GM04504 (cell line): Measurements from ENCODE around the gene CARS2.
"Not testable (repeated sequence)": the region's sequence is repeated elsewhere in the genome, so short reads cannot be mapped to it uniquely, and the experiment has no call there.

Experiments used
- DNase-seq: peaks from one replicate; pipeline ENCODE4 v3.0.0-alpha.2; 2012; ENCODE audit warnings: low read depth

Gene CARS2

DNA sequence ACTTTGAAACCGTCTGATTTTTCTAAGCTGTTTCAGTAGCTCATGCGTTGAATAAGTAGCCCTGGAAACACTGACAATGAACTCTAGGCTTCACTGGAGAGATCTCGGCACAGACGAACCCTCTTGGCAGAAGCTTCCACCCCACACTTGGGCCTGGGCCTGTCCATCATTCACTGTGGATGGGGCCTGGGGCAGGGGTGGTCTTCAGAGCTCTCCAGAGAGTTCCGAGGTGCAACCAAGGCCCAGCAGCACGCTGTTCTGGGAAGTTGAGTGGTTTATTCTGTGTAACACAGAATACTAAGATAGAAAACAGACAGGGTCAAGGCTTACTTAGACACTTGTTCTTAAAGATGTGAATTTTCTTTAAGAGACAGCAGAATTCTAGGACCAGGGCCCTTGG is 68.6 kb downstream of the CARS2 start:
- DNase-seq: no peak

DNA sequence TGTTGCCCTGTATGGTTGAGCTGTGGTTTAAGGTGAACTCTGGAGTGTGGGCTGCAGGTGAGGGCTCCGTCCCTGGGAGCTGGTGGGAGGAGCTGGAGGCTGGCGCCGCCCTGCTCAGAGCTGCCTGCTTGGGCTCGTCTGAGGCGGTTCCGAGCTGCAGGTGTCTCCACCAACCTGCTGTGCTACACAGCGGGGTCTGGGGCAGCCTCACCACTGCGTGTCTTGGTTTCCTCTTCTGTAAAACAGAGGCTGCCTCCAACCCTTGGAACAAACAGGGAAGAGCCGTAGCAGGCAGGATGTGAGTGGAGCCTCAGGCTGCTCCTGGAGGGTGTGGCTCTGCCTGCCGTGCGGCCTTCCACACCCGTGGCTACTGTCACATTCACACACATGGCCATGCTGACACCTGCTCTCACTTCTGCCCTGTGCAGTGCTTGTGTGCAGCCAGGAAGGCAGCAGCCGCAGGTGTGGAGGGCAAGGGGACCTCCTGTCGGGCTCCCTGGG is 69.2 kb downstream of the CARS2 start:
- no peak for DNase-seq

DNA sequence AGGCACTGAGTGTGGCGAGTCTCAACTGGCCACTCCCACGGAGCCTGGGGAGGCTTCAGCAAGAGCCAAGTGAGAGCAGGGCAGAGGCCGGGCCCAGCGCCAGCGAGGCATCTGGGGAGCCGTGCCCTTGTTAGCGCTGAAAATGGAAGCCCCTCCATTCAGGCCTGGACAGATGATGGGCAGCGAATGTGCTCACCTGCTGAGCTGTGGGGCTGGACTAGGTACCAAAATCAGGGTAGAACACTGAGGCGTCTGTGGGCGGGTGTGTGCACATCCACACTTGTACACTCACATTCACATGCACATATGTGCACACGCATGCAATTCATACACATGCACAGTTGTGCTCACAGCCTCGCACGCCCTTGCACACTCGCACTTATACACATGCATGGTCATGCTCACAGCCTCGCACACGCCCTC is 69.9 kb downstream of the CARS2 start:
- no peak for DNase-seq

DNA sequence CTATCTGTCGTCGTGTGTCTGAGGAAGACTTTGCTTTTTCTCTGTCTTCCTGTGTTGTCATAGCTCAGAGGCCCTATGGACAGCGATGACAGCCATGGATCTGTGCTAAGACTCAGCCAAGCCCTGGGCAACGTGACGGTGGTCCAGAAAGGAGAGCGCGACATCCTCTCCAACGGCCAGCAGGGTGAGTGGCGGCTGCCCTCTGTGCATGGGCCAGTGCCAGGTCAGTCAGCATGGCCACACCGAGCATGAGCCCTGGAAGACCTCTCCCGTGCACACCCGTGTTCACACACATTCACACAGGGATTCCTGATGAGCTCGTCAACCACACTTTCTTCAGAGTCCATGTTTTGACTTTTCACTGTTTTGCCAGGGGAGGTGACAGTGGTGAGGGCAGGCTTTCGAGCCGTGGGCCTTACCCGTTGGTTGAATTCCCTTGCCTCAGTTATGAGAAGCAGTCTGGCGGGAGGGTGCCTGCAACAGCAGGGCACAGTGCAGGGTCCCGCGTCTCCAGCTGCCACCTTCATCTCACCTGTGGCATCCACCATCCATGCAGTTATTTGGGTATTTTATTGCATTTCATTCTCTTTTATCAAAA is 70.4 kb downstream of the CARS2 start:
- no peak for DNase-seq

DNA sequence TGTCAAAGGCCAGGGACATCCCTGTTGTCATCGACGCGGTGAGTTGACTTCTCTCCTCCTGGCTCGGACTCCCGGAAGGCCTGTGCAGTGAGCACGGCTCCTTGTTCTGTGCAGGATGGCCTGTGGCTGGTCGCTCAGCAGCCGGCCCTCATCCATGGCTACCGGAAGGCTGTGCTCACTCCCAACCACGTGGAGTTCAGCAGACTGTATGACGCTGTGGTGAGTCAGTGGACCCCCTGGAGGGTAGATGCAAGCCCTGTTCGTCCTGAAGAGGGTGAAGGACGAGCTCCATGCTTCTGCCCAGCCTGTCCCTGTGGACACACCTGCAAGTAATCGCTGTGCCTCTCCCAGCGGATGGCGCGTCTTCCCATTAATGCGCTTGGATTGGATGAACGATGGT is 71.4 kb downstream of the CARS2 start:
- no peak for DNase-seq

DNA sequence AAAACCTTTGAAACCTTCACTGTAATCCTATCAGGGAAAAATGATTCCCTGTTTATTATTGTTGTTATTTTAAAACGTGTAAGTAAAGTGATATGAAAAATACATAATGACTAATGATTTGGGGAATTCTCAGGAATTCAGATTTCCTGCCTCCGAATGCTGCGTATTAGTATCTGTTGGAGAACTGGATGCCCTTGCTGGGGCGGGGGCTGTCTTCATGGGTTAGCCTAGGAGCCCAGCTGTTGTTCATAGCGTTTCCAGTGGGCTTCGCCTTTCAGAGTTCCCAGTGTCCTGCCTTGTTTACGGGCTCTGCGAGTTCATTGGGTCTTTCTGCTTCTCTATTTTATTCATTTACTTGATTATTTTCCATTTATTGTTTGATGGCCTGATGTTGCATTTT is 72.1 kb downstream of the CARS2 start:
- no peak for DNase-seq

DNA sequence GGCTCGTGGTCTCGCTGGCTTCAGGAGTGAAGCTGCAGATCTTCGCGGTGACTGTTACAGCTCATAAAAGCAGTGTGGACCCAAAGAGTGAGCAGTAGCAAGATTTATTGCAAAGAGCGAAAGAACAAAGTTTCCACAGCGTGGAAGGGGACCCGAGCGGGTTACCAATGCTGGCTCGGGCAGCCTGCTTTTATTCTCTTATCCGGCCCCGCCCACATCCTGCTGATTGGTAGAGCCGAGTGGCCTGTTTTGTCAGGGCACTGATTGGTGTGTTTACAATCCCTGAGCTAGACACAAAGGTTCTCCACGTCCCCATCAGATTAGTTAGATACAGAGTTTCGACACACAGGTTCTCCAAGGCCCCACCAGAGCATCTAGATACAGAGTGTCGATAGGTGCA is 73.7 kb downstream of the CARS2 start:
- DNase-seq: not testable (repeated sequence)

DNA sequence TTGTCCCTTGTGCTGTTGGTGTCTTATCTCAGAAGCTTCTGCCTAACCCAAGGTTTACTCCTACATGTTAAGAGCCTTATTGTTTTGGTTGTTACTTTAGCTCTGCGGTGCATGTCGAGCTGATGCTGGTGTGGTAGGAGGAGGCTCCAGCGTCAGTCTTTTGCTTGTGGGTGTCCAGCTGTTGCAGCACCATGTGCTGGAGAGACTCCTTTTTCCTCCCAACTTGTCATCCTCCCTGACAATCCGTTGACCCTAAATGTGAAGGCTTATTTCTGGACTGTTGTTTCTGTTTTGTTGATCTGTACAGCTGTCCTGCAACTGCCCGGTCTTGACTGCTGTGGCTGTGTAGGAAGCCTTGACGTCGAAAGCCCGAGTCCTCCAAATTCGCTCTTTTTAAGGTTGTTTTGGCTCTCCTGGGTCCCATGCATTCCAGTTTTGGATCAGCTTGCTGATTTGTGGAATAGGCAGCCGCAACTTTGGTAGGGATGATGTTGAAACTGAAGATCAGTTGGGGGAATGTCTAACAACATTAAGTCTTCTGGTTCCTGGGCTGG is 75.3 kb downstream of the CARS2 start:
- no peak for DNase-seq

DNA sequence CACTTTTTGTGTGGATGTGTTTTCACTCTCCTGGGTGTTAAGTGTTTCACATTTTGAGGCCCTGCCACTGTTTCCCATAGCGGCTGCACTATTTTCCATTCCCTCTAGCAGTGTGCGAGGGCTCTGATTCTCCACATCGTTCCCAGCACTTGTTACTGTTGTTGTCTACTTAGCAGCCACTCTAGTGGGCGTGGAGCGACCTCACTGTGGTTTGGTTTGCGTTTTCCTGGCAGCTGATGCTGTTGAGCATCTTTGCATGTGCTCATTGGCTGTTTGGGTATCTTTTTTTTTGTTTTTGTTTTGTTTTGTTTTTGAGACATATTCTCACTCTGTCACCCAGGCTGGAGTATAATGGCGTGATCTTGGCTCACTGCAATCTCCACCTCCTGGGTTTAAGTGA is 76.2 kb downstream of the CARS2 start:
- no peak for DNase-seq

DNA sequence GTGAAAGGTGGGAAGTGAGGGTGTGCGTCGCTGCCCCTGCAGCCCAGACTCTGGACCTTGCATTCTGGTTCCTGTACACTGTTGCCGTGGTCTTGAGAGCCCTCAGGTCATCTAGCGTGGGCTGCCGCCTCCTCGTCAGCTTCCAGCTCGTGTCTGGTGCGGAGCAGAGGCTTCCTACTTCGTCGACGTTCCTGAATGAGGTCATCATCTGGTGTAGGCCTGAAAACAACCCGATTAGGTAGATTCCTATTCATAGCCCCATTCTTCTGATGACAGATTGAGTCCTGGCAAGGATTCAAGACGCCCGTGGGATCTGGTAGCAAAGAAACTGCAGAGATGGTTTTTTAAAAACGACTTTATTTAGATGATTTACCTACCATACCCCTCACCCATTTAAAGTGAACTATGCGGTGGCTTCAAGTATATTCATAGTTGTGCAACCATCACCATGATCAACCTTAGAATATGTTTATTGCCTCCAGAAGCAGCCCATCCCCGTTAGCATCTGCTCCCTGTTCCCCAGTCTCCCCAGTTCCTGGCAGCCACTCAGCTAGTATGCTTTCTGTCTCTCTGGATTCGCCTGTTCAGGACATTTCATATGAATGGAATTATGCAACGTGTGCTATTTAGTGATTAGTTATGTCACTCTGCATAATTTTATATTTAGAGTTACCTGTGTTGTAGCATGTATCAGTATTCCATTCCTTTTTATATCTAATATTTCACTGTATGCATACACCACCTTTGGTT is 76.8 kb downstream of the CARS2 start:
- no peak for DNase-seq

DNA sequence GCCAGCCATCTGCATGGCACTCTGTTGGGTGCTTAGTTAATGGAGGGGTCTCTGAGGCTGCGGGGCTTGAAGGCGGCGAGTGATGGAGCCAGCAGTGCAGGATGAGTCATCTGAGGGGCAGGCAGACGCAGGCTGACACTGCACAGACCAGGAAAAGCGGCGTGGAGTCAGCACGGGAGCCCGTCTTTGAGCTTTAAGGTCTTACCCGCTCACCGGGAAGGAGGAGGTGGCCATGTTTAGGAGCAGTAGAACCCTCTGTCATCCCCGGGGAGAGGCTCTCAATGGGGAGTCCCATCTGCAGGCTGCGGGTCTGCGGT is 77.5 kb downstream of the CARS2 start:
- DNase-seq: no peak

DNA sequence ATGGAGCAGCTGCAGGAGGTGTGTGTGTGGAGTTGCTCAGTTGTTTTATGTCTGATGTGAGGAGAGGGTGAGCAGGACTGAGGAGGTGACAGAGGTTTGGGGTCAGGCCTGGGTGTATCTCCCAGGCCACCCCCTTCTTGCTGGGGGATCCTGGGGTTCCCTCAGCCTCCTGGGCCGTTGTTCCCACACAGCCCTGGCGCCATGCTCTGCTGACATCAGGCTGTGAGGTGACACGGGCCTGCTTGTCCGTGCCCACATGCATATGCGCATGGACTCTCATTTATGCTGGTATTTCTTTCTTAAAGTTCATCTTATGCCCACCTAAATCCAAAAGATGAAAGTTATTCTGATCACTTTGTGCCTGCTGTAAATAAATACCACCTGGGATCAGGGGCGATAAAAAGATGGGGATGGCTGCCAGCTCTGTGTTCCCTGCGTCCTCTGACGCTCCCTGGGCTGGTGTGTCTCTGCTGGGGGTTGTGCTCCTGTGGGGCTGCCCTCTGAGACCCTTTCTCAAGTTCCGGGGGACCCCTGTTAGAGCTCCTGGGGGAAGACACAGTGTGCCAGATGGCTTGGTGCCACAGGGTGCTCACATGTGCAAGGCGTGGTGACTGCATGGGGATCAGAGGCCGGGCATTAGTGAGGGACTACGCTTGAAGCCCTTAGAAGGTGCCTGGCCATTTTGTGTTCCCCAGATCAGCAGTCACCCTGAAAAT is 78.0 kb downstream of the CARS2 start:
- no peak for DNase-seq

DNA sequence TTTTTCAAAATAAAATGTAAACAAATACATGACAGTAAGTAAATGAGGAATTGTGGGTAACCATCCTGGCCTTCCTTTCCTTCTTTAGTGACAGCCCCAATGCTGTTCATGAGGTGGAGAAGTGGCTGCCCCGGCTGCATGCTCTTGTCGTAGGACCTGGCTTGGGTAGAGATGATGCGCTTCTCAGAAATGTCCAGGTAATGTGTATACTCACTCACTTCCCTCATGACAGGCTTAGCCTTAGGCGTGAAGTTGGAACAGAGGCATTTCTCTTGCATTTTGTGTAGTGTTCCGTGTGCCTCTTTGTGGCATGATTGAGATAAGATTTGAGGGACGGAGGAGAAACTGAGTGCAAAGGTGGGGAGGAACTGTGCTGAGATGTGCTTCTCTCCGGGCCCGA is 78.6 kb downstream of the CARS2 start:
- DNase-seq: no peak

DNA sequence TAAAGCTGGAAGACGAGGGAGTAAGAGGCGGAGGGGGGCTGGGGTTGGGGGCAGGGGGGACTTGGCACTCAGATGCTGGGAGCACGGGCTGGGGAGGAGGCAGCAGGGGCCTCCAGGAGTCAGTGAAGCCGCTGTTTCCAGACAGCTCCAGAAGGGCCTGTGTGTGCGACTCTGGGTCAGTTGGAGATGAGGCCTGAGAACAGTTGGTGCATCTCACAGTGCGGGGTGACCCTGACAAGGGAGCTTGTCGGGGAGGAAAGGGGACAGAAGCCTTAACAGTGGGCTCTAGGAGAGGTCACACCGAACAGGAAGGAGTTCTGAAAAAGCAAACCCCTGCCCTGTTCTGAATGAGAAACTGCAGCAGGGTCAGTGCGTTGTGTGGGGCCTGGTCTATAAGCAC is 79.4 kb downstream of the CARS2 start:
- DNase-seq: no peak

DNA sequence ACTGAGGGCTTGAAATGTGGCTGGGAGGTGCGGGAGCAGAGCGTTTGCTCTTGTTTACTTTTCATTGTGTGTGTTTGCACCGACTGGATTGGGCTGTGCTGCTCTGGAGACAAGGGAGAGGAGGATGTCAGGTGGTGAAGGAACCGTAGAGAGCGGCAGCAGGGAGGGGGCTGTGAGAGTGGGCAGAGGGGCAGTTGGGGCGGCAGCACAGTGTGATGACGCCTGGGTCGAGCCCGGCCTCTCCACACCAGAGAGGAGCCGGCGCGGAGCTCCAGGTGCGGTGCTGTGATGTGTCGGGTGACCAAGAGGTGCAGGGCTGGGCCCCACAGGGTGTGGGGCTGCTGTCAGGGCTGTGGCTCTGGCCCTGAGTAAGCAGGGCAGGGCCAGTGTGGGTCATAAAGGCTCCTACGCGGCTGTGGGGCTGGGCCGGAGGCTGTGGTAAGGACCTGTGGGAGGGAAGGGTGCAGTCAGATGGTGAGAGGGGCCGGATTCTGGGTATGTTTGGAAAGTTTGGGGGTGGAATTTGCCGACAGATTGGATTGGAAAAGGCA is 80.1 kb downstream of the CARS2 start:
- DNase-seq: no peak

DNA sequence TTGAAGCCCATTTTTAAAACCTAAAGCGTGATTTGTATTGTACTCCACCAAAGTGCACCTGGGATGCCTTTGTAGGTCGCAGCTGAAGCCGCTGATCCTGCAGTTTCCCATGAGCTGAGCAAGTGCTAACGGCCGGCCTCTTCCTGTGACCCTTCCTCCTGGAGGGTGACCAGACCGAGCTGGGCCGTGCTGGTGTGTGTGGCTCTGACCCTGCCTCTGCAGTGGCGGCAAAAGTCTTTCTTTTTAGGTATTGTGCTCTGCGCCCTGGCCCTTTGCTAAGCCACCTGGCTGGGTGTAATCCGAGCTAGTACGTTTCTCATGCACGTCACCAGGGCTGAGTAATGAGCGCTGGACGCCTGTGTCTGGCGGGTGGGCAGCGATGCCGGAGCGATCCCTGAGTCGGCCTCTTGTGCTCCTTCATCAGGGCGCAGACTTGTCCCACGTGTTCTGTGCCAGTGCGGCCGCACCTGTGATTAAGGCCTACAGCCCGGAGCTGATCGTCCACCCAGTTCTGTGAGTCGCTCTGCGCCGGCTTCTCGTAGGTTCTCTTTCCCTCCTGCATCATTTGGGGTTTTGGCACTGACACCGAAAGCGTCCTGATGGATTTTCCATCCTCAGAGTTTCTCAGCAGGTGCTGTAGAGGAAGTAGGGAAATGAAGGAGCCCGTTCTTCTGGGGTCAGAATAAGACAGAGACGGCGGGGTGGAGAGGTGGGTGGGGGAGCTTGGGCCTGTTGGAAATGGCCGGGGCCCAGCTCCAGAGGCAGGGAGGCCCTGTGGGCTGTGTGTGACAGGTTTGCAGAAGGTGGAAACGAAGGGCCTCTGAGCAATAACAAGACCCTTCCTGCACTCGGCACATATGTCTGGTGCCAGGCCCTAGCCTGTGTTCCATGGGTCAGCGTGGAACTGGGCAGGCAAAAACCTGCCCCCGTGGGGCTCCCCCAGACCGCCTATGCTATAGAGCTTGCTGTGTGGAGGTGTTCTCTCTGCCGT is 80.9 kb downstream of the CARS2 start:
- no peak for DNase-seq

DNA sequence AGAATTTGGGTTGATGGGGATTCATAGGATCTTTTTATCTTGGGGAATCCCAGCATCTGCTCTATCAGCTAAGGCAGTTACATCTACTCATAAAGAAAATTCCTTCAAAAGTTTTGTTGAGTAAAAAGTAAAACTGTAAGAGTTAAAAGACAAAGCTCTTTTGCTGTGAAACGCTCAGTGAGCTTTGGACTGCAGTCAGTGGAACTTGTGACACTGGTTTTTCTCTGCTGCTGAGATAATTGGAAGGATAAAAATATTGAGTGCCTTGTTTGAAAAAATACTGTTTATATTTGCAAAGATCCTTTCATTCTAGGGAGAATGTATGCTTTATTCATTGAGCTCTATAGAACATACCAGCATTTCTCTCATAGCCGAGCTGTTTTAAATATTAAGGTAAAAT is 85.3 kb downstream of the CARS2 start:
- DNase-seq: no peak

DNA sequence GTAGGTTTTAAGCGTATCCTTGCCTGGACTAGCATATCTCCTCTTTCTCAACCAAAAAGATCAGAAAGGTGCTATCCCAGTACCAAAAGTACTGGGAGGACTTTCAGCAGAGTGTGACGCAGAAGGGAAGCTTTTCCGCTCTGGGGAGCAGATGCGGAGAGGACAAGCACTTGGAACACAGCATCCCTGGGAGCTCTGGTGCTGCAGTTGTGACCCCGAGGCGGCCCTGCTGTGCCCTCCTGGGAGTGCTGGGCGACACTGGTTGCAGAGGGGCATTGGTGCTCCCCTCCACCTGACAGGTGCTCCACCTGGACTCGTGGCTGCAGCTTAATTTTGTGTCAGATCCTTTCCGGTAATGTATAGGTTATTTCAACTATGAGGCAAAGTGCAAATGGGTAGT is 87.1 kb downstream of the CARS2 start:
- no peak for DNase-seq

DNA sequence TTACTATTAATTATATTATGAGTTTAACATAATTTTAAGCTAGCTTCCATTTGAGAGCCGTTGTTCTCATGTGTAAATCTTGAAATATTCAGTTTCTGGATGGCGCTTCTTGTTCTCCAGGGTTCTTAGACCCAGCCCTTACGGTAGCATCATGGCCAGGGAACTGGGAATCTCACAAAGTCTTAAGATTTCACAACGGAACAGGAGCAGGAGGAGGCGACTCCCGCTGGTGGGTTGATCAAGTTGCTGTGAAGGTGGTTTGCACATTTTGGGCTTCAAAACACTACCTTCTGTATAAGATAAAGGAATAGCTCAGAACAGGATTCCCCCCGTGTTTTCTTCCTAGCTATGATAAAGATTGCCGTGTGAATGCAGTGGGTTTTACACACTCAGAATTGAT is 87.7 kb downstream of the CARS2 start:
- no peak for DNase-seq

DNA sequence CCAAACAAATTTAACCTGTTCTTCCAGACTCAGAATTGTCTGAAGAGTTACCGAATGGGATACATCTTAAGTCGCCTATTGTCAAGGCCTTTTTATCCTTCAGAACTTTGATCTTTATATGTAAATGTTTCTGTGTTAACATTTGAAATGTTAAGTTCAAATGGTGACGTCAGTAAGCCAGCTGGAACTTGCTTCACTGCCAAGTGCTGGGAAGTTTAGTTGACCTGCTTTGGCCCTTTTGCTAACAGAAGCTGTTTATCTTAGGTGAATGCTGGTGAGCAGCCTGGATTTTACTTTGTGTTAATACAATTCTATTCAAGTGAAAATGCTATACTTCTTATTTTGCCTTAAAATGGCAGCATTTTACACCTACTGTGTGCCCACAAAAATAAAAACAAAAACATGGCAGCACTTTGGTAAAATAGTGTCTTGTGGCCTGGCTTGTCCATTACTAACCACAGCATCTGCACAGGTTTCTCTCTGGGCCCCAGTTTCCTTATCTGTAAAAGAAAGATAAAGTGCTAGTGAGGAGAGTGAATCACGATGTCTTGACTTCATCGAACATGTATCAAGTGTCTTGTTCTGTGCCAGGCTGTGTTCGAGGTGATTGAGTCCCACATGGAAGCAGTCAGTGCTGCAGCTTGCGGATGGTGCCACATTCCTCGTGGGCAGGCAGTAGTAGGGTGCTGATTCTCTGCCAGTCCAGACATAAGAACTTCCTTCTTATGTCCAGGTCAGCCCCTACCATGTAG is 88.4 kb downstream of the CARS2 start:
- DNase-seq: no peak
